Karpas-422 (cell line): ENCODE results near the gene VIPR1. TPM values are rescaled to one million over a fixed set of nuclear protein-coding genes. Genes with fewer than 3 reads are reported as not detected.

ENCODE experiments used
- DNase-seq: peaks from one replicate; pipeline ENCODE4 v3.0.0-alpha.2; 2015
- H2AFZ ChIP-seq: fragments of 200-600 bp; sonication (generic); 2 replicates; pipeline ENCODE4 v1.6.1; 2014; ENCODE audit warnings: antibody characterized with exemption, low read length, mixed read lengths
- H3K27ac ChIP-seq: fragments of 200-600 bp; sonication (generic); 2 replicates; pipeline ENCODE4 v1.5.1; 2014; ENCODE audit warnings: mild to moderate bottlenecking, low read length, moderate library complexity
- H3K27me3 ChIP-seq: fragments of 200-600 bp; sonication (generic); 2 replicates; pipeline ENCODE4 v1.6.1; 2014; ENCODE audit warnings: low read length, mixed read lengths
- H3K36me3 ChIP-seq: fragments of 200-600 bp; sonication (generic); 2 replicates; pipeline ENCODE4 v1.6.1; 2014; ENCODE audit warnings: low read length, mixed read lengths; ENCODE audit not compliant: insufficient read depth
- H3K4me1 ChIP-seq: fragments of 200-600 bp; sonication (generic); 2 replicates; pipeline ENCODE4 v1.6.1; 2014; ENCODE audit warnings: mild to moderate bottlenecking, low read length, mixed read lengths
- H3K4me2 ChIP-seq: fragments of 200-600 bp; sonication (generic); 2 replicates; pipeline ENCODE4 v1.6.1; 2014; ENCODE audit warnings: low read length, low read depth, mild to moderate bottlenecking; ENCODE audit not compliant: poor library complexity, severe bottlenecking
- H3K4me3 ChIP-seq: fragments of 200-600 bp; sonication (generic); 2 replicates; pipeline ENCODE4 v1.5.1; 2014; ENCODE audit warnings: mild to moderate bottlenecking, antibody characterized with exemption, low read length, mixed read lengths
- H3K79me2 ChIP-seq: fragments of 200-600 bp; sonication (generic); 2 replicates; pipeline ENCODE4 v1.6.1; 2014; ENCODE audit warnings: mild to moderate bottlenecking, low read length, mixed read lengths
- H3K9ac ChIP-seq: fragments of 200-600 bp; sonication (generic); 2 replicates; pipeline ENCODE4 v1.6.0; 2014; ENCODE audit warnings: low read length
- H3K9me2 ChIP-seq: fragments of 200-600 bp; sonication (generic), shearing (Covaris generic); replicated peaks from 2 replicates; pipeline ENCODE4 v1.6.0; 2014; ENCODE audit warnings: mild to moderate bottlenecking, low read length, moderate library complexity; ENCODE audit not compliant: insufficient read depth
- H3K9me3 ChIP-seq: fragments of 300-700, 200-600 bp; sonication (generic); 2 replicates; pipeline ENCODE4 v1.6.1; 2014; ENCODE audit warnings: low read length, mixed read lengths
- H4K20me1 ChIP-seq: fragments of 200-600 bp; sonication (generic); 2 replicates; pipeline ENCODE4 v1.6.1; 2014; ENCODE audit warnings: mild to moderate bottlenecking, antibody characterized with exemption, low read length, low read depth; ENCODE audit not compliant: insufficient read depth
- total RNA-seq: library from RNA; depleted of rRNA; stranded (reverse); fragments of >200 nt; shearing (Covaris generic); gene quantifications from 2 replicates; pipeline ENCODE4 v1.2.3, GENCODE V29; 2014; ENCODE audit warnings: low replicate concordance

VIPR1 gene
- total RNA-seq, 1 experiment from 2014 or later: 0.41 TPM

- no peaks in the 10 kb centered on the region for H4K20me1 ChIP-seq
These were observed 14.7 kb downstream of the VIPR1 start for GRCh38 chr3:42517117-42517516.

GRCh38 chr3:42518800-42519567 is 16.5 kb downstream of the VIPR1 start:
- no peaks in the 10 kb centered on the region for H3K9me3 ChIP-seq
- H3K27me3 ChIP-seq: no peaks in the 10 kb centered on the region
- DNase-seq: peak; percentile 70
- no peak overlapping the region for H3K4me3 ChIP-seq
- H3K79me2 ChIP-seq: no peaks in the 10 kb centered on the region
- H4K20me1 ChIP-seq: no peaks in the 10 kb centered on the region
- H3K9me2 ChIP-seq: no peaks in the 10 kb centered on the region
- H3K4me2 ChIP-seq: no peak overlapping the region
- H2AFZ ChIP-seq: no peak overlapping the region
- no peak overlapping the region for H3K27ac ChIP-seq
- no peaks in the 10 kb centered on the region for H3K36me3 ChIP-seq
- H3K9ac ChIP-seq: no peak overlapping the region
- peaks cover 8% of the 10 kb centered on the region for H3K4me1 ChIP-seq

More at GRCh38 chr3:42517117-42517516, 14.7 kb downstream of the VIPR1 start:
- H3K27ac ChIP-seq: no peak overlapping the region
- H3K36me3 ChIP-seq: no peaks in the 10 kb centered on the region
- no peak overlapping the region for H3K9ac ChIP-seq
- H3K9me2 ChIP-seq: no peaks in the 10 kb centered on the region
- no peak overlapping the region for H3K4me3 ChIP-seq
- H3K27me3 ChIP-seq: no peaks in the 10 kb centered on the region
- no peak overlapping the region for H3K4me2 ChIP-seq
- H3K79me2 ChIP-seq: no peaks in the 10 kb centered on the region
- DNase-seq: no peak
- H3K9me3 ChIP-seq: no peaks in the 10 kb centered on the region
- H3K4me1 ChIP-seq: peaks cover 8% of the 10 kb centered on the region
- no peak overlapping the region for H2AFZ ChIP-seq

GRCh38 chr3:42519568-42519962 is 17.1 kb downstream of the VIPR1 start:
- H3K27ac ChIP-seq: no peak overlapping the region
- no peaks in the 10 kb centered on the region for H3K9me2 ChIP-seq
- H3K4me1 ChIP-seq: peaks cover 8% of the 10 kb centered on the region
- H3K36me3 ChIP-seq: no peaks in the 10 kb centered on the region
- DNase-seq: no peak
- H3K4me3 ChIP-seq: no peak overlapping the region
- H4K20me1 ChIP-seq: no peaks in the 10 kb centered on the region
- H3K9ac ChIP-seq: no peak overlapping the region
- H3K27me3 ChIP-seq: no peaks in the 10 kb centered on the region
- H2AFZ ChIP-seq: no peak overlapping the region
- no peak overlapping the region for H3K4me2 ChIP-seq
- H3K9me3 ChIP-seq: no peaks in the 10 kb centered on the region
- no peaks in the 10 kb centered on the region for H3K79me2 ChIP-seq

- DNase-seq: no peak
- Histone ChIP-seq H3K27ac (no peak overlapping the region), H3K4me3 (no peak overlapping the region), H3K27me3 (no peaks in the 10 kb centered on the region), H3K4me1 (peaks cover 8% of the 10 kb centered on the region), H3K4me2 (no peak overlapping the region), H3K9me3 (no peaks in the 10 kb centered on the region), H2AFZ (no peak overlapping the region), H3K9me2 (no peaks in the 10 kb centered on the region), H3K79me2 (no peaks in the 10 kb centered on the region), H3K9ac (no peak overlapping the region), H3K36me3 (no peaks in the 10 kb centered on the region), H4K20me1 (no peaks in the 10 kb centered on the region)
These were observed 17.9 kb downstream of the VIPR1 start for GRCh38 chr3:42520336-42520735.

- Histone ChIP-seq H3K9me3 (no peaks in the 10 kb centered on the region), H3K36me3 (no peaks in the 10 kb centered on the region), H3K4me3 (no peak overlapping the region), H3K9me2 (no peaks in the 10 kb centered on the region), H3K27me3 (no peaks in the 10 kb centered on the region), H3K27ac (no peak overlapping the region), H4K20me1 (no peaks in the 10 kb centered on the region), H3K9ac (no peak overlapping the region), H3K79me2 (no peaks in the 10 kb centered on the region), H2AFZ (no peak overlapping the region), H3K4me1 (peaks cover 8% of the 10 kb centered on the region), H3K4me2 (no peak overlapping the region)
- DNase-seq: no peak
These were observed 18.5 kb downstream of the VIPR1 start for GRCh38 chr3:42520906-42521305.

- no peak overlapping the region for H2AFZ ChIP-seq
- H3K79me2 ChIP-seq: no peaks in the 10 kb centered on the region
- no peak overlapping the region for H3K4me3 ChIP-seq
- no peak for DNase-seq
- H3K36me3 ChIP-seq: no peaks in the 10 kb centered on the region
- no peaks in the 10 kb centered on the region for H3K9me2 ChIP-seq
- no peaks in the 10 kb centered on the region for H4K20me1 ChIP-seq
- H3K4me2 ChIP-seq: no peak overlapping the region
- no peaks in the 10 kb centered on the region for H3K4me1 ChIP-seq
- H3K27me3 ChIP-seq: no peaks in the 10 kb centered on the region
- no peaks in the 10 kb centered on the region for H3K9me3 ChIP-seq
- no peak overlapping the region for H3K27ac ChIP-seq
- H3K9ac ChIP-seq: no peak overlapping the region
These were observed 22.3 kb downstream of the VIPR1 start for GRCh38 chr3:42524751-42525150.

- no peaks in the 10 kb centered on the region for H3K4me1 ChIP-seq
- no peak overlapping the region for H3K4me2 ChIP-seq
- no peaks in the 10 kb centered on the region for H3K9me3 ChIP-seq
- no peaks in the 10 kb centered on the region for H3K36me3 ChIP-seq
- H3K9me2 ChIP-seq: no peaks in the 10 kb centered on the region
- no peak for DNase-seq
- H3K79me2 ChIP-seq: no peaks in the 10 kb centered on the region
- H3K4me3 ChIP-seq: no peak overlapping the region
- no peaks in the 10 kb centered on the region for H4K20me1 ChIP-seq
- no peak overlapping the region for H2AFZ ChIP-seq
- H3K27me3 ChIP-seq: no peaks in the 10 kb centered on the region
- H3K9ac ChIP-seq: no peak overlapping the region
- no peak overlapping the region for H3K27ac ChIP-seq
These were observed 22.8 kb downstream of the VIPR1 start for GRCh38 chr3:42525212-42525611.

- Histone ChIP-seq H3K9me3 (no peaks in the 10 kb centered on the region), H2AFZ (no peak overlapping the region), H3K4me3 (no peak overlapping the region), H3K9me2 (no peaks in the 10 kb centered on the region), H3K79me2 (no peaks in the 10 kb centered on the region), H4K20me1 (no peaks in the 10 kb centered on the region), H3K27ac (no peak overlapping the region), H3K4me2 (no peak overlapping the region), H3K27me3 (no peaks in the 10 kb centered on the region), H3K4me1 (no peaks in the 10 kb centered on the region), H3K36me3 (no peaks in the 10 kb centered on the region), H3K9ac (no peak overlapping the region)
- DNase-seq: no peak
These were observed 23.4 kb downstream of the VIPR1 start for GRCh38 chr3:42525736-42526345.
